ENCODE results near the gene NUAK1. TPM values are rescaled to one million over a fixed set of nuclear protein-coding genes. Genes with fewer than 3 reads are reported as not detected.

The NUAK1 gene
- total RNA-seq: 4.8 and 10.7 TPM in 2 replicates

DNA sequence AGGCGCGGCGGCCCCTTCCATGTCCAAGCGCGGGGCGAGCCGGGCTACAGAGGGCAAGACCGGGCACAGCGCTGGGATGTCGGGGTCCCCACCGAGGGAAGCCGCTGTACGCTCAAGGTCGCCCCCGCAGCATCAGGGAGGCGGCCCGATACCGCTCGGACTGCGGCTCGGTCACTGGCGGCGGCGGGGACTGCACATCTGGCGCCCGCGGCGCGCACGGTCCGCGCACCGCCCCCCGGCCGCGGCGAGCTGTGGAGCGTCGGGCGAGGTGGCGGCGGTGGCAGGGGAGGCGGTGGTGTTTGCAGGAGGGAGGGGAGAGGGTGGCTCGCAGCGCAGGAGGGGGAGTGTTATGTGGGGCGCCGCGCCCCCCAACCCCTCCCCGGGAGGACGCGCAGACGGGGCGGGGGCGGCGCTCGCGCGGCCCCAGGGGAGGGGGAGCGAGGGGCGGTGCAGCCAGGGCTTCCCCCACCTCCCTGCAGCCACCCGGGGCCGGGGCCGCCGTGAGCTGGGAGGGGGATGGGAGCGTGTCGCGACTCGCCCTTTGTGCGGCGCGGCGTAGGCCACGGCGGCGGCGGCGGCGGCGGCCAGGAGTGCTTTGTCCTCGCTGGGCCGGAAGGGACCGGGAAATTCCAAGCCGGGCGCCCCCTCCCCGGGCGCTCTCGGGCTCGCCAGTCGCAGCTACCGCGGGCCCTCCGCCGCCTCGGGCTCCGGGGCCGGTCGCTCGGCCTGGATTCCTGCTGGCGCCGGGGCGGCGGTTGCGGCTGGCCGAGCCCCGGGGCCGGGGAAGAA, at the start of gene NUAK1:
Gene NUAK1 (minus strand): TSS at position 322 of the 789 bp plus-strand sequence. CDS start 301 bp downstream, at position 21.

Other genes with a start within 250 kb of the NUAK1 start
- 175 and 223 TPM in 2 replicates for gene CKAP4, start 109.1 kb upstream of the NUAK1 start, total RNA-seq
- 2.9 and 11.3 TPM in 2 replicates for gene TCP11L2, start 163.8 kb upstream of the NUAK1 start, total RNA-seq
- 8.0 and 11.4 TPM in 2 replicates for gene POLR3B, start 218.8 kb upstream of the NUAK1 start, total RNA-seq